Measurements from ENCODE around the gene MUC3A.
"Not testable (repeated sequence)": the region's sequence is repeated elsewhere in the genome, so short reads cannot be mapped to it uniquely, and the experiment has no call there.

MUC3A gene

GRCh38 chr7:100919779-100920437 is 29.4 kb upstream of the MUC3A start:
- not testable (repeated sequence) for H3K4me1 ChIP-seq (ENCODE audit: control insufficient read depth, insufficient read depth, low read length); H3K9ac ChIP-seq (ENCODE audit: low read length); DNase-seq (ENCODE audit: low read depth); H3K9me3 ChIP-seq (ENCODE audit: control insufficient read depth, low read length); H3K4me3 ChIP-seq (ENCODE audit: low read length); H3K36me3 ChIP-seq (ENCODE audit: control insufficient read depth, insufficient read depth, low read length, severe bottlenecking)
- H3K27me3 ChIP-seq (replicated peaks; ENCODE audit: control insufficient read depth, insufficient read depth, low read length): peaks cover 26% of the 10 kb centered on the region

DNA sequence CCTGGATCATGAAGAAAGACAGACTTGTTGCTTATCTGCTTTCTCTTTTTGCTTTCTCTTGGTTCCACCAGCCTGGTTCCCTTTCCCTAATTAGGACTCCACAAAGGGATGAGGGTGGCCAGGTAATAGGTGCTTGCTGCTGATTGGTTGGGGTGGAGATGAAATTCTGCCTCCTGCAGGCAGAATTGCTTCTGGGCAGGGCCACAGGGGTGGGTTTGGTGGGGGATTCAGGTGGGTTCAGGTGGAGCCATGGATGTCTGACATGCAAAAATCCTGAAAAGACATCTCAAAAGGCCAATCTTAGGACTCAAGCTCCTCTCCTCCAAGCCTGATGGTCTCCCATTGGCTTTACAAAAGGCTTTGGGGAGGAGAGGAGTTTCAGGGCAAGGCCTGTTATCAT is 28.3 kb upstream of the MUC3A start:
- no peak overlapping the region for H3K9ac ChIP-seq (ENCODE audit: low read length)
- no peaks in the 10 kb centered on the region for H3K36me3 ChIP-seq (ENCODE audit: control insufficient read depth, insufficient read depth, low read length, severe bottlenecking)
- H3K4me3 ChIP-seq (ENCODE audit: low read length): no peak overlapping the region
- H3K4me1 ChIP-seq (ENCODE audit: control insufficient read depth, insufficient read depth, low read length): peaks cover 3% of the 10 kb centered on the region
- H3K9me3 ChIP-seq (ENCODE audit: control insufficient read depth, low read length): peaks cover 7% of the 10 kb centered on the region
- peaks cover 26% of the 10 kb centered on the region for H3K27me3 ChIP-seq (replicated peaks; ENCODE audit: control insufficient read depth, insufficient read depth, low read length)
- no peak for DNase-seq (ENCODE audit: low read depth)

- H3K9me3 ChIP-seq (ENCODE audit: control insufficient read depth, low read length); H3K4me1 ChIP-seq (ENCODE audit: control insufficient read depth, insufficient read depth, low read length); H3K9ac ChIP-seq (ENCODE audit: low read length); H3K4me3 ChIP-seq (ENCODE audit: low read length); H3K36me3 ChIP-seq (ENCODE audit: control insufficient read depth, insufficient read depth, low read length, severe bottlenecking); DNase-seq (ENCODE audit: low read depth): not testable (repeated sequence)
- H3K27me3 ChIP-seq (replicated peaks; ENCODE audit: control insufficient read depth, insufficient read depth, low read length): peaks cover 26% of the 10 kb centered on the region
These were observed 25.7 kb upstream of the MUC3A start for GRCh38 chr7:100923616-100924015.

GRCh38 chr7:100929808-100930174 is 19.5 kb upstream of the MUC3A start:
- DNase-seq (ENCODE audit: low read depth): no peak
- Histone ChIP-seq H3K4me1 (ENCODE audit: control insufficient read depth, insufficient read depth, low read length) (no peaks in the 10 kb centered on the region), H3K9me3 (ENCODE audit: control insufficient read depth, low read length) (peaks cover 4% of the 10 kb centered on the region), H3K4me3 (ENCODE audit: low read length) (no peak overlapping the region), H3K36me3 (ENCODE audit: control insufficient read depth, insufficient read depth, low read length, severe bottlenecking) (no peaks in the 10 kb centered on the region), H3K9ac (ENCODE audit: low read length) (no peak overlapping the region), H3K27me3 (replicated peaks; ENCODE audit: control insufficient read depth, insufficient read depth, low read length) (peaks cover 16% of the 10 kb centered on the region)

- no peak for DNase-seq (ENCODE audit: low read depth)
- peaks cover 21% of the 10 kb centered on the region for H3K27me3 ChIP-seq (replicated peaks; ENCODE audit: control insufficient read depth, insufficient read depth, low read length)
- no peak overlapping the region for H3K4me3 ChIP-seq (ENCODE audit: low read length)
- H3K36me3 ChIP-seq (ENCODE audit: control insufficient read depth, insufficient read depth, low read length, severe bottlenecking): no peaks in the 10 kb centered on the region
- H3K4me1 ChIP-seq (ENCODE audit: control insufficient read depth, insufficient read depth, low read length): no peaks in the 10 kb centered on the region
- H3K9ac ChIP-seq (ENCODE audit: low read length): no peak overlapping the region
- H3K9me3 ChIP-seq (ENCODE audit: control insufficient read depth, low read length): peaks cover 10% of the 10 kb centered on the region
These were observed 15.6 kb upstream of the MUC3A start for GRCh38 chr7:100933734-100934133.

DNA sequence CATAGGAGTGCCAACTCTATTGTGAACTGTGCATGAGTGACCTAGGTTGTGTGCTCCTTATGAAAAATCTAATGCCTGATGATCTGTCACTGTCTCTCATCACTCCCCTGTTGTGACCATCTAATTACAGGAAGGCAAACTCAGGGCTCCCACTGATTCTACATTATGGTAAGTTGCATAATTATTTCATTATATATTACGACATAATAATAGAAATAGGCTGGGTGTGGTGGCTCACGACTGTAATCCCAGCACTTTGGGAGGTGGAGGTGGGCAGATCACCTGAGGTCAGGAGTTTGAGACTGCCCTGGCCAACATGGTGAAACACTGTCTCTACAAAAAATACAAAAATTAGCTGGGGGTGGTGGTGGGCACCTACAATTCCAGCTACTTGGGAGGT is 14.0 kb upstream of the MUC3A start:
- Histone ChIP-seq H3K9me3 (ENCODE audit: control insufficient read depth, low read length) (peaks cover 18% of the 10 kb centered on the region), H3K27me3 (replicated peaks; ENCODE audit: control insufficient read depth, insufficient read depth, low read length) (peaks cover 21% of the 10 kb centered on the region)
- not testable (repeated sequence) for H3K9ac ChIP-seq (ENCODE audit: low read length); H3K36me3 ChIP-seq (ENCODE audit: control insufficient read depth, insufficient read depth, low read length, severe bottlenecking); H3K4me1 ChIP-seq (ENCODE audit: control insufficient read depth, insufficient read depth, low read length); DNase-seq (ENCODE audit: low read depth); H3K4me3 ChIP-seq (ENCODE audit: low read length)

- not testable (repeated sequence) for H3K36me3 ChIP-seq (ENCODE audit: control insufficient read depth, insufficient read depth, low read length, severe bottlenecking); H3K9ac ChIP-seq (ENCODE audit: low read length); DNase-seq (ENCODE audit: low read depth); H3K4me3 ChIP-seq (ENCODE audit: low read length); H3K4me1 ChIP-seq (ENCODE audit: control insufficient read depth, insufficient read depth, low read length)
- Histone ChIP-seq H3K9me3 (ENCODE audit: control insufficient read depth, low read length) (peaks cover 18% of the 10 kb centered on the region), H3K27me3 (replicated peaks; ENCODE audit: control insufficient read depth, insufficient read depth, low read length) (peaks cover 18% of the 10 kb centered on the region)
These were observed 13.2 kb upstream of the MUC3A start for GRCh38 chr7:100936167-100936566.

GRCh38 chr7:100942045-100942774 is 7.1 kb upstream of the MUC3A start:
- Histone ChIP-seq H3K4me3 (ENCODE audit: low read length) (no peak overlapping the region), H3K4me1 (ENCODE audit: control insufficient read depth, insufficient read depth, low read length) (peaks cover 5% of the 10 kb centered on the region), H3K9ac (ENCODE audit: low read length) (no peak overlapping the region), H3K27me3 (replicated peaks; ENCODE audit: control insufficient read depth, insufficient read depth, low read length) (peaks cover 23% of the 10 kb centered on the region), H3K36me3 (ENCODE audit: control insufficient read depth, insufficient read depth, low read length, severe bottlenecking) (no peaks in the 10 kb centered on the region), H3K9me3 (ENCODE audit: control insufficient read depth, low read length) (peaks cover 12% of the 10 kb centered on the region)
- DNase-seq (ENCODE audit: low read depth): no peak

GRCh38 chr7:100943693-100944092 is 5.6 kb upstream of the MUC3A start:
- Histone ChIP-seq H3K4me1 (ENCODE audit: control insufficient read depth, insufficient read depth, low read length) (peaks cover 5% of the 10 kb centered on the region), H3K36me3 (ENCODE audit: control insufficient read depth, insufficient read depth, low read length, severe bottlenecking) (no peaks in the 10 kb centered on the region), H3K27me3 (replicated peaks; ENCODE audit: control insufficient read depth, insufficient read depth, low read length) (peaks cover 24% of the 10 kb centered on the region), H3K9ac (ENCODE audit: low read length) (no peak overlapping the region), H3K9me3 (ENCODE audit: control insufficient read depth, low read length) (peaks cover 12% of the 10 kb centered on the region), H3K4me3 (ENCODE audit: low read length) (no peak overlapping the region)
- DNase-seq (ENCODE audit: low read depth): no peak

- Histone ChIP-seq H3K36me3 (ENCODE audit: control insufficient read depth, insufficient read depth, low read length, severe bottlenecking) (no peaks in the 10 kb centered on the region), H3K4me1 (ENCODE audit: control insufficient read depth, insufficient read depth, low read length) (peaks cover 5% of the 10 kb centered on the region), H3K9me3 (ENCODE audit: control insufficient read depth, low read length) (peaks cover 12% of the 10 kb centered on the region), H3K9ac (ENCODE audit: low read length) (no peak overlapping the region), H3K4me3 (ENCODE audit: low read length) (no peak overlapping the region), H3K27me3 (replicated peaks; ENCODE audit: control insufficient read depth, insufficient read depth, low read length) (peaks cover 29% of the 10 kb centered on the region)
- no peak for DNase-seq (ENCODE audit: low read depth)
These were observed 5.2 kb upstream of the MUC3A start for GRCh38 chr7:100944138-100944537.

DNA sequence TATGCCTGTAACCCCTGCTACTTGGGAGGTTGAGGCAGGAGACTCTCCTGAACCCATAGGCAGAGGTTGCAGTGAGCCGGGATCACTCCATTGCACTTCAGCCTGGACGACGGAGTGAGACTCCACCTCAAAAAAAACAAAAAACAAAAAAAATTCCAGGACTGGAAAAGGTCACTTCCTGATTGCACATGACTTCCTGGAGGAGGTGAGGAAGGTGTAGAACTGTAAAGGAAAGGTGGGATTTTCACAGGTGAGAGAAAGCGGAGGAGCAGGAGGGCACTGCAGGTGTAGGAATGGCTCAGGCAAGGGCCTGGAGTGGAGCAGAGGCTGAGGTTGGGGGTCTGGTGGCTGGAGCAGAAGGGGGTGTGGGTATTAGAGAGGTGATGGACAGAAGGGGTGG is 3.2 kb upstream of the MUC3A start:
- Histone ChIP-seq H3K36me3 (ENCODE audit: control insufficient read depth, insufficient read depth, low read length, severe bottlenecking) (no peaks in the 10 kb centered on the region), H3K27me3 (replicated peaks; ENCODE audit: control insufficient read depth, insufficient read depth, low read length) (peaks cover 45% of the 10 kb centered on the region), H3K4me3 (ENCODE audit: low read length) (no peak overlapping the region), H3K9me3 (ENCODE audit: control insufficient read depth, low read length) (peaks cover 5% of the 10 kb centered on the region), H3K9ac (ENCODE audit: low read length) (no peak overlapping the region), H3K4me1 (ENCODE audit: control insufficient read depth, insufficient read depth, low read length) (peaks cover 5% of the 10 kb centered on the region)
- DNase-seq (ENCODE audit: low read depth): no peak
